ENCODE measurements around the gene DLEC1. TPM values are rescaled to one million over a fixed set of nuclear protein-coding genes. Genes with fewer than 3 reads are reported as not detected.

Gene DLEC1
- total and polyA plus RNA-seq, 2 of the 4 experiments (the other 2 are of a cell fraction): 0.03 TPM; not detected in 1

DNA sequence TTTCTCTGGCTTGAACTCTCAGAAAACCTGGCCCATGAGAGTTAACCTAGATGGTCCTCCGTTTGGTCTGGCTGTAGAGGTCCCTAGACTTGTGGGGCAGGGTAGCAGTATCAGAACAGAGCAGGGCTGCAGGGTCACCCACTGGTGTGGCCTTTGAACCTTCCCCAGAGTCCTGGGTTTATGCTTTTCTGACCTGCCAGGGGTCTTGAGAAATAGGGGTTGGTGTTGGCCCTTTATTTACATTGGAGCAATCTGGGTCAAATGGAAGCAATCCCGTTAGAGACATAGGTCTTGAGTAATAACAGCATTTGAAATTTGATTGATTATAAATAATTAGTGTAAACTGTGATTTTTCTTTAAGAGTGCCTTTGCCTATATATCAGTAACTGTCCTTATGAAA is 23.8 kb downstream of the DLEC1 start:
- TF ChIP-seq NFE2L2 (IDR thresholded peaks at IDR 0.05; ENCODE audit: low read depth, low read length): no peak
- no peak for TF ChIP-seq RAD21 (IDR thresholded peaks at IDR 0.05; ENCODE audit: low read length)
- TF ChIP-seq BHLHE40 (IDR thresholded peaks at IDR 0.05; ENCODE audit: low read depth, low read length): no peak
- TF ChIP-seq MAZ (IDR thresholded peaks at IDR 0.05; ENCODE audit: borderline replicate concordance, low read depth, low read length): no peak
- no peak for TF ChIP-seq SMC3 (IDR thresholded peaks at IDR 0.05; ENCODE audit: low read depth, low read length)
- TF ChIP-seq MXI1 (IDR thresholded peaks at IDR 0.05; ENCODE audit: borderline replicate concordance, low read depth, low read length): no peak
- TF ChIP-seq, protein P1, sequence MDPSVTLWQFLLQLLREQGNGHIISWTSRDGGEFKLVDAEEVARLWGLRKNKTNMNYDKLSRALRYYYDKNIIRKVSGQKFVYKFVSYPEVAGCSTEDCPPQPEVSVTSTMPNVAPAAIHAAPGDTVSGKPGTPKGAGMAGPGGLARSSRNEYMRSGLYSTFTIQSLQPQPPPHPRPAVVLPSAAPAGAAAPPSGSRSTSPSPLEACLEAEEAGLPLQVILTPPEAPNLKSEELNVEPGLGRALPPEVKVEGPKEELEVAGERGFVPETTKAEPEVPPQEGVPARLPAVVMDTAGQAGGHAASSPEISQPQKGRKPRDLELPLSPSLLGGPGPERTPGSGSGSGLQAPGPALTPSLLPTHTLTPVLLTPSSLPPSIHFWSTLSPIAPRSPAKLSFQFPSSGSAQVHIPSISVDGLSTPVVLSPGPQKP (IDR thresholded peaks at IDR 0.05; ENCODE audit: borderline replicate concordance, low read depth, low read length): no peak
- TF ChIP-seq CEBPB (IDR thresholded peaks at IDR 0.05; ENCODE audit: low read depth, low read length): no peak
- TF ChIP-seq POLR2A (IDR thresholded peaks at IDR 0.05; ENCODE audit: low read depth, low read length): no peak
- no peak for TF ChIP-seq FOS (IDR thresholded peaks at IDR 0.05; ENCODE audit: low read depth, low read length)
- no peak for TF ChIP-seq CTCF (conservative IDR thresholded peaks at IDR 0.05; ENCODE audit: low read depth, low read length)
- no peak for TF ChIP-seq RFX5 (IDR thresholded peaks at IDR 0.05; ENCODE audit: low read depth, low read length)
- TF ChIP-seq CHD1 (IDR thresholded peaks at IDR 0.05; ENCODE audit: low read depth, low read length): no peak
- TF ChIP-seq USF2 (IDR thresholded peaks at IDR 0.05; ENCODE audit: low read depth, low read length): no peak
- no peak for TF ChIP-seq RCOR1 (IDR thresholded peaks at IDR 0.05; ENCODE audit: insufficient replicate concordance, low read length)
- no peak for TF ChIP-seq MAFK (IDR thresholded peaks at IDR 0.05; ENCODE audit: low read depth, low read length)
- CTCF ChIA-PET: no interaction called here

More for the DNA sequence above, 23.8 kb downstream of the DLEC1 start:
- Histone ChIP-seq H2BK120ac (ENCODE audit: low read depth, low read length) (no peak overlapping the region), H3K4ac (ENCODE audit: low read depth, low read length) (no peak overlapping the region), H3K79me1 (ENCODE audit: low read depth in 1 of 2, low read length in 2 of 2) (no peaks in the 10 kb centered on the region), H2BK5ac (ENCODE audit: low read depth, low read length, poor library complexity, severe bottlenecking) (no peak overlapping the region), H3K4me1 (ENCODE audit: control insufficient read depth, insufficient read depth, low read length) (no peaks in the 10 kb centered on the region), H3K4me3 (ENCODE audit: insufficient read depth, low read depth, low read length) (no peak overlapping the region), H2AFZ (replicated peaks; ENCODE audit: low read length, poor library complexity) (no peak overlapping the region), H4K5ac (ENCODE audit: low read depth, low read length) (no peak overlapping the region), H2AK9ac (replicated peaks; ENCODE audit: low read depth, low read length, poor library complexity) (no peak overlapping the region), H2BK15ac (ENCODE audit: low read depth, low read length) (no peak overlapping the region), H3K4me2 (ENCODE audit: low read depth, low read length) (no peak overlapping the region), H4K8ac (ENCODE audit: low read depth in 2 of 2, low read length in 2 of 2) (no peak overlapping the region), H3K18ac (ENCODE audit: low read depth, low read length) (no peak overlapping the region), H3K14ac (replicated peaks; ENCODE audit: low read depth, low read length) (no peak overlapping the region), H3K9me3 (ENCODE audit: control insufficient read depth, insufficient read depth, low read length) (0 out of 2 replicates have a peak, but pooled peaks cover 1% of the 10 kb centered on the region), H3K27me3 (ENCODE audit: control insufficient read depth, insufficient read depth, low read length) (peaks cover 9% of the 10 kb centered on the region), H3K23ac (ENCODE audit: low read depth, low read length) (no peak overlapping the region), H3K9me1 (ENCODE audit: insufficient read depth, low read length) (no peaks in the 10 kb centered on the region), H4K20me1 (ENCODE audit: insufficient read depth, low read length) (no peaks in the 10 kb centered on the region), H2AK5ac (ENCODE audit: low read depth, low read length) (no peak overlapping the region), H3K27ac (ENCODE audit: insufficient read depth, low read length) (no peak overlapping the region), H3K56ac (ENCODE audit: extremely low read depth, insufficient read depth, low read length) (no peak overlapping the region), H3K36me3 (ENCODE audit: control insufficient read depth, insufficient read depth, low read length) (no peaks in the 10 kb centered on the region), H4K91ac (ENCODE audit: insufficient read depth, low read depth, low read length) (no peak overlapping the region), H3K9ac (ENCODE audit: low read depth, low read length) (no peak overlapping the region), H2BK20ac (ENCODE audit: low read depth, low read length) (no peak overlapping the region)
- ATAC-seq (ENCODE audit: low read depth) (no peak), DNase-seq (no peak)
- dilution Hi-C loops (cut with HindIII; ENCODE audit: low sequenced_read_pairs, unreplicated experiment) (no loop called here), in situ Hi-C loops (cut with MboI; ENCODE audit: low sequenced_read_pairs) (no loop called here), intact Hi-C loops (cut with micrococcal nuclease) (no loop called here)
- BruUV-seq (replicated peaks): no TSS peak
- no CpG with 5 or more reads among the region's 2 CpGs for WGBS, 2 experiments (ENCODE audit: extremely low coverage in 2 of 2, insufficient read length in 1 of 2)
- POLR2A ChIA-PET (ENCODE audit: unreplicated experiment): no interaction called here
